Neural cell (in vitro differentiated cells): Measurements from ENCODE around the gene ANKDD1B. TPM values are rescaled to one million over a fixed set of nuclear protein-coding genes. Genes with fewer than 3 reads are reported as not detected.

ENCODE experiments used
- H2AFZ ChIP-seq: fragments of 200-600, 300-800 bp; sonication (generic), shearing (Covaris generic); 2 replicates; pipeline ENCODE4 v1.6.0; 2014; ENCODE audit warnings: low read depth, mild to moderate bottlenecking, antibody characterized with exemption, low read length, moderate library complexity
- H3F3A ChIP-seq: fragments of 200-600 bp; shearing (Covaris generic); 2 replicates; pipeline ENCODE4 v1.6.1; 2016; ENCODE audit warnings: mild to moderate bottlenecking, moderate library complexity, mixed read lengths, antibody characterized with exemption, low read length; ENCODE audit not compliant: insufficient read depth, poor library complexity, severe bottlenecking
- H3K27ac ChIP-seq: fragments of 200-600, 300-800 bp; sonication (generic), shearing (Covaris generic); 2 replicates; pipeline ENCODE4 v1.5.1; 2014; ENCODE audit warnings: mild to moderate bottlenecking, low read length, moderate library complexity
- H3K27me3 ChIP-seq: fragments of 300-800, 200-600 bp; sonication (generic), shearing (Covaris generic); 2 replicates; pipeline ENCODE4 v1.6.0; 2014; ENCODE audit warnings: mild to moderate bottlenecking, low read depth, low read length, moderate library complexity; ENCODE audit not compliant: insufficient read depth
- H3K36me3 ChIP-seq: fragments of 300-800, 200-600 bp; sonication (generic), shearing (Covaris generic); 2 replicates; pipeline ENCODE4 v1.5.1; 2014; ENCODE audit warnings: mild to moderate bottlenecking, antibody characterized with exemption, low read length, moderate library complexity; ENCODE audit not compliant: insufficient read depth
- H3K4me2 ChIP-seq: fragments of 300-800, 200-600 bp; sonication (generic), shearing (Covaris generic); 2 replicates; pipeline ENCODE4 v1.6.0; 2014; ENCODE audit warnings: mild to moderate bottlenecking, low read length
- H3K4me3 ChIP-seq: fragments of 300-800, 200-600 bp; sonication (generic), shearing (Covaris generic); 2 replicates; pipeline ENCODE4 v1.5.1; 2014; ENCODE audit warnings: mild to moderate bottlenecking, low read length, moderate library complexity
- H3K79me2 ChIP-seq: fragments of 200-600 bp; shearing (Covaris generic); replicated peaks from 2 replicates; pipeline ENCODE4 v1.6.0; 2014; ENCODE audit warnings: mild to moderate bottlenecking, low read length, moderate library complexity; ENCODE audit not compliant: insufficient read depth
- H3K9ac ChIP-seq: fragments of 300-800, 200-600 bp; sonication (generic), shearing (Covaris generic); 2 replicates; pipeline ENCODE4 v1.6.1; 2016; ENCODE audit warnings: mild to moderate bottlenecking, low read length, mixed read lengths
- H3K9me2 ChIP-seq: fragments of 200-600 bp; shearing (Covaris generic); 2 replicates; pipeline ENCODE4 v1.6.1; 2016; ENCODE audit warnings: mild to moderate bottlenecking, low read length, mixed read lengths; ENCODE audit not compliant: insufficient read depth
- H3K9me3 ChIP-seq: fragments of 200-600, 300-800 bp; sonication (generic), shearing (Covaris generic); 2 replicates; pipeline ENCODE4 v1.6.1; 2016; ENCODE audit warnings: mild to moderate bottlenecking, mixed run types, low read length, moderate library complexity, mixed read lengths
- H4K20me1 ChIP-seq: fragments of 200-600 bp; shearing (Covaris generic); 2 replicates; pipeline ENCODE4 v1.6.1; 2016; ENCODE audit warnings: mild to moderate bottlenecking, mixed run types; ENCODE audit not compliant: insufficient read depth
- CTCF ChIP-seq: fragments of 450-650 bp; IDR thresholded peaks from 2 replicates; pipeline ENCODE4 v1.5.1; 2014; ENCODE audit warnings: antibody characterized with exemption, mild to moderate bottlenecking, moderate library complexity; ENCODE audit not compliant: poor library complexity, severe bottlenecking
- EP300 ChIP-seq: fragments of 450-650 bp; conservative IDR thresholded peaks from 2 replicates; pipeline ENCODE4 v1.6.1; 2014; ENCODE audit warnings: antibody characterized with exemption, mild to moderate bottlenecking, moderate library complexity; ENCODE audit not compliant: poor library complexity, severe bottlenecking
- EZH2 ChIP-seq: fragments of 200-600, 300-800 bp; shearing (Covaris generic), sonication (generic); IDR thresholded peaks from 2 replicates; pipeline ENCODE4 v1.6.1; 2014; ENCODE audit warnings: antibody characterized with exemption, low read length, borderline replicate concordance, mild to moderate bottlenecking; ENCODE audit not compliant: insufficient read depth, poor library complexity, severe bottlenecking
- MXI1 ChIP-seq: fragments of 450-650 bp; conservative IDR thresholded peaks from 2 replicates; pipeline ENCODE4 v1.6.1; 2014; ENCODE audit warnings: antibody characterized with exemption, mild to moderate bottlenecking; ENCODE audit not compliant: poor library complexity, severe bottlenecking
- POLR2AphosphoS5 ChIP-seq: IDR thresholded peaks from 2 replicates; pipeline ENCODE4 v1.6.1; 2012
- RAD21 ChIP-seq: fragments of 450-650 bp; conservative IDR thresholded peaks from 2 replicates; pipeline ENCODE4 v1.6.1; 2014; ENCODE audit warnings: antibody characterized with exemption, mild to moderate bottlenecking, moderate library complexity
- REST ChIP-seq: IDR thresholded peaks from 2 replicates; pipeline ENCODE4 v1.6.1; 2012; ENCODE audit warnings: borderline replicate concordance
- SMC3 ChIP-seq: fragments of 450-650 bp; conservative IDR thresholded peaks from 2 replicates; pipeline ENCODE4 v1.6.1; 2014; ENCODE audit warnings: antibody characterized with exemption, mild to moderate bottlenecking, moderate library complexity; ENCODE audit not compliant: poor library complexity
- TAF1 ChIP-seq: IDR thresholded peaks from 2 replicates; pipeline ENCODE4 v1.6.1; 2012; ENCODE audit warnings: low read depth
- polyA plus RNA-seq: library from polyadenylated mRNA; depleted of rRNA; stranded (reverse); fragments of >200 nt; gene quantifications from 2 replicates; pipeline ENCODE4 v1.2.3, GENCODE V29; 2014

ANKDD1B gene
- polyA plus RNA-seq, 1 donor from 2014 or later = 0.37 TPM

GRCh38 chr5:75640826-75641225 lies 29.6 kb downstream of the ANKDD1B start:
- Histone ChIP-seq H3K27me3 (no peaks in the 10 kb centered on the region), H3K27ac (no peak overlapping the region), H4K20me1 (no peaks in the 10 kb centered on the region), H3K9me2 (no peaks in the 10 kb centered on the region), H3K9me3 (no peaks in the 10 kb centered on the region), H3K9ac (no peak overlapping the region), H3K4me3 (no peak overlapping the region), H3F3A (no peaks in the 10 kb centered on the region), H2AFZ (no peak overlapping the region), H3K4me2 (no peak overlapping the region), H3K36me3 (no peaks in the 10 kb centered on the region), H3K79me2 (no peaks in the 10 kb centered on the region)
- no peak for TF ChIP-seq POLR2AphosphoS5

GRCh38 chr5:75648712-75649111 lies 37.5 kb downstream of the ANKDD1B start:
- Histone ChIP-seq H4K20me1 (no peaks in the 10 kb centered on the region), H3K9me3 (no peaks in the 10 kb centered on the region), H3K4me2 (no peak overlapping the region), H3K9me2 (no peaks in the 10 kb centered on the region), H3K27ac (no peak overlapping the region), H3K9ac (no peak overlapping the region), H3K4me3 (no peak overlapping the region), H3F3A (no peaks in the 10 kb centered on the region), H3K79me2 (no peaks in the 10 kb centered on the region), H2AFZ (no peak overlapping the region), H3K36me3 (no peaks in the 10 kb centered on the region), H3K27me3 (no peaks in the 10 kb centered on the region)
- TF ChIP-seq CTCF (no peak), EZH2 (no peak), MXI1 (no peak), POLR2AphosphoS5 (no peak), RAD21 (no peak), SMC3 (no peak), EP300 (no peak), REST (no peak), TAF1 (no peak)
